Thyroid gland (tissue), 4 donors: ENCODE measurements around the gene PLEKHJ1. TPM values are rescaled to one million over a fixed set of nuclear protein-coding genes. Genes with fewer than 3 reads are reported as not detected.

Experiments
- DNase-seq, 2 donors: peaks; one replicate each; pipeline ENCODE4 v3.0.0-alpha.2; 2019
- H3K27ac ChIP-seq, 3 donors: fragments of 200-600 bp; sonication (generic); 1 replicate in 2 of 3; 2 replicates in 1 of 3; pipeline ENCODE4 v1.5.1; 2016 to 2019; ENCODE audit warnings: mild to moderate bottlenecking in 1 of 3, moderate library complexity in 1 of 3
- H3K27me3 ChIP-seq: fragments of 200-600 bp; sonication (generic); one replicate; pipeline ENCODE4 v1.5.1; 2019
- H3K36me3 ChIP-seq, 2 donors: fragments of 200-600 bp; sonication (generic); one replicate each; pipeline ENCODE4 v1.5.1; 2016 to 2019
- H3K4me1 ChIP-seq, 2 donors: fragments of 200-600 bp; sonication (generic); one replicate each; pipeline ENCODE4 v1.5.1; 2017 to 2019
- H3K4me3 ChIP-seq, 3 donors: fragments of 200-600 bp; sonication (generic); replicated peaks in 1 of 3; 1 replicate in 2 of 3; 2 replicates in 1 of 3; pipeline ENCODE4 v1.5.1; 2016; ENCODE audit warnings: mild to moderate bottlenecking in 1 of 3
- H3K9me3 ChIP-seq: fragments of 200-600 bp; sonication (generic); one replicate; pipeline ENCODE4 v1.5.1; 2017
- CTCF ChIP-seq, 6 experiments: fragments of 200-600 bp in 3 of 6; fragments of 450-650 bp in 3 of 6; sonication (generic) in 3 of 6; IDR thresholded peaks; one replicate each; pipeline ENCODE4 v1.5.1; 2016 to 2019; ENCODE audit warnings: antibody characterized with exemption in 6 of 6, mild to moderate bottlenecking in 2 of 6, inconsistent platforms in 1 of 6, moderate library complexity in 1 of 6
- POLR2A ChIP-seq, 2 donors: fragments of 450-650 bp; IDR thresholded peaks; one replicate each; pipeline ENCODE4 v1.6.1; 2017; ENCODE audit warnings: antibody characterized with exemption in 2 of 2, mild to moderate bottlenecking in 2 of 2, moderate library complexity in 1 of 2
- WGBS, 2 donors: methylation state at CpG; one replicate each; pipeline ENCODE4 v1.1.5; 2017; 5-methylcytosine and 5-hydroxymethylcytosine counted together
- intact Hi-C: fragments of 100-400 bp; cut with DNase I; formaldehyde crosslinking; loops from one replicate; pipeline ENCODE4 v1.15.1; 2023
- total RNA-seq, 4 donors: library from RNA; depleted of rRNA; stranded (reverse); fragments of >200 nt; gene quantifications; one replicate each; pipeline ENCODE4 v1.2.3, GENCODE V29; 2016

Gene PLEKHJ1
- total RNA-seq, 4 donors from 2014 or later, result 86.7 to 179 (median 131) TPM

- Histone ChIP-seq H3K9me3 (no peaks in the 10 kb centered on the region), H3K4me1 (peaks cover 6 to 21% of the 10 kb centered on the region in 2 donors), H3K4me3 (no peak overlapping the region), H3K36me3 (peaks cover 34 to 47% of the 10 kb centered on the region in 2 donors), H3K27ac (no peak overlapping the region), H3K27me3 (no peaks in the 10 kb centered on the region)
- DNase-seq, result no peak
- 85 to 93% methylated on average over 3 to 11 of the region's 12 CpGs for WGBS, 2 donors
- intact Hi-C loops, result loop anchor here (5.0 kb wide), 1 partner anchor 69 kb away; the partner anchor contains the start of gene DOT1L
- TF ChIP-seq POLR2A (IDR thresholded peaks at IDR 0.05) (no peak), CTCF (IDR thresholded peaks at IDR 0.05) (no peak)
Observed at GRCh38 chr19:2230807-2231533, 5.2 kb downstream of the PLEKHJ1 start.

GRCh38 chr19:2230033-2230531, 6.0 kb downstream of the PLEKHJ1 start:
- 95% methylated on average over 43 of the region's 43 CpGs for WGBS, 2 donors
- Histone ChIP-seq H3K36me3 (peaks cover 42 to 54% of the 10 kb centered on the region in 2 donors), H3K4me1 (peaks cover 3 to 16% of the 10 kb centered on the region in 2 donors), H3K27me3 (no peaks in the 10 kb centered on the region), H3K27ac (no peak overlapping the region), H3K4me3 (no peak overlapping the region), H3K9me3 (no peaks in the 10 kb centered on the region)
- DNase-seq, result no peak
- TF ChIP-seq CTCF (IDR thresholded peaks at IDR 0.05) (no peak), POLR2A (IDR thresholded peaks at IDR 0.05) (no peak)
- intact Hi-C loops, result loop anchor here (5.0 kb wide), 1 partner anchor 68 kb away; the partner anchor contains the start of gene DOT1L

GRCh38 chr19:2229103-2230032, 6.8 kb downstream of the PLEKHJ1 start:
- intact Hi-C loops, result loop anchor here (5.0 to 10.0 kb wide), 2 partner anchors 67 to 155 kb away; partner anchors contain the start of gene DOT1L
- H3K27me3 ChIP-seq, result no peaks in the 10 kb centered on the region
- H3K4me3 ChIP-seq, result no peak overlapping the region
- TF ChIP-seq POLR2A (IDR thresholded peaks at IDR 0.05) (no peak), CTCF (IDR thresholded peaks at IDR 0.05) (no peak)
- no peak for DNase-seq
- no peaks in the 10 kb centered on the region for H3K9me3 ChIP-seq
- H3K36me3 ChIP-seq, result peaks cover 49 to 58% of the 10 kb centered on the region in 2 donors
- peaks cover 0 to 9% of the 10 kb centered on the region in 2 donors for H3K4me1 ChIP-seq
- H3K27ac ChIP-seq, result no peak overlapping the region
- WGBS, 2 donors, result 95 to 96% methylated on average over 32 to 41 of the region's 45 CpGs

- Histone ChIP-seq H3K27me3 (no peaks in the 10 kb centered on the region), H3K27ac (no peak overlapping the region), H3K36me3 (peaks cover 56 to 62% of the 10 kb centered on the region in 2 donors), H3K9me3 (no peaks in the 10 kb centered on the region), H3K4me3 (no peak overlapping the region), H3K4me1 (peaks cover 0 to 4% of the 10 kb centered on the region in 2 donors)
- TF ChIP-seq POLR2A (IDR thresholded peaks at IDR 0.05), result no peak
- TF ChIP-seq CTCF (IDR thresholded peaks at IDR 0.05), result no peak
- no peak for DNase-seq
- WGBS, 2 donors, result 89 to 95% methylated on average over 35 to 38 of the region's 48 CpGs
- intact Hi-C loops, result loop anchor here (10.0 kb wide), 1 partner anchor 156 kb away; no protein-coding TSS in a partner anchor
Observed at GRCh38 chr19:2228157-2229030, 7.7 kb downstream of the PLEKHJ1 start.
